GM12878 (cell line): ENCODE measurements around the gene HMGB1. TPM values are rescaled to one million over a fixed set of nuclear protein-coding genes. Genes with fewer than 3 reads are reported as not detected.

Experiments
- ATAC-seq: fragments of 200-7000 bp; cut with Tn5 transposase; 3 replicates; pipeline ENCODE4 v1.9.1; 2020; ENCODE audit warnings: mild to moderate bottlenecking, moderate library complexity
- BruUV-seq: library from RNA; stranded (reverse); fragments of 400-500 nt; replicated peaks from 2 replicates; lab custom pipeline; 2021; lab: Mats Ljungman, UMichigan
- CTCF ChIA-PET: fragments of 300-600 bp; sonication (Branson Sonifier 250); formaldehyde crosslinking; extraction: SDS; loops from one replicate; lab custom pipeline; 2021; ENCODE audit warnings: inconsistent platforms; lab: Yijun Ruan, JAX
- POLR2A ChIA-PET: fragments of 350-600 bp; formaldehyde crosslinking; extraction: SDS; loops from one replicate; lab custom pipeline; 2021; ENCODE audit warnings: inconsistent platforms; lab: Charles Lee
- RAD21 ChIA-PET: fragments of 300-600 bp; sonication (Branson Sonifier 250); formaldehyde crosslinking; loops from one replicate; lab custom pipeline; 2023; ENCODE audit warnings: antibody characterized with exemption; ENCODE audit not compliant: unreplicated experiment; lab: Charles Lee
- SMC1A ChIA-PET: fragments of 300-600 bp; sonication (Branson Sonifier 250); formaldehyde crosslinking; loops from one replicate; lab custom pipeline; 2023; ENCODE audit not compliant: unreplicated experiment, uncharacterized antibody; lab: Charles Lee
- DNase-seq: peaks from one replicate; pipeline ENCODE4 v3.0.0-alpha.2; 2011; ENCODE audit warnings: low read depth, low spot score
- FAIRE-seq: peaks from 3 replicates; lab custom pipeline; 2011; peaks lifted over from hg19 to GRCh38; lab: Jason Lieb, UNC
- H2AFZ ChIP-seq: 2 replicates; pipeline ENCODE4 v1.6.0; 2011; ENCODE audit warnings: low read depth, low read length, control low read depth; ENCODE audit not compliant: control insufficient read depth
- H3K27ac ChIP-seq: 2 replicates; pipeline ENCODE4 v1.5.1; 2011; ENCODE audit warnings: control low read depth; ENCODE audit not compliant: control insufficient read depth, insufficient read depth
- H3K27me3 ChIP-seq, 2 experiments: replicated peaks in 1 of 2; 2 replicates each; pipeline versions ENCODE4 v1.6.0 to v1.6.1; 2011; ENCODE audit warnings: low read length in 1 of 2; ENCODE audit not compliant: control insufficient read depth in 2 of 2, insufficient read depth in 2 of 2
- H3K36me3 ChIP-seq, 2 experiments: 2 replicates each; pipeline ENCODE4 v1.5.1; 2011; ENCODE audit warnings: low read length in 1 of 2; ENCODE audit not compliant: control insufficient read depth in 2 of 2, insufficient read depth in 2 of 2
- H3K4me1 ChIP-seq: 2 replicates; pipeline ENCODE4 v1.6.1; 2011; ENCODE audit warnings: mild to moderate bottlenecking, low read length, moderate library complexity, mixed read lengths; ENCODE audit not compliant: control insufficient read depth, insufficient read depth
- H3K4me2 ChIP-seq: 2 replicates; pipeline ENCODE4 v1.6.0; 2011; ENCODE audit warnings: control low read depth; ENCODE audit not compliant: control insufficient read depth, insufficient read depth
- H3K4me3 ChIP-seq: fragments of 200-600 bp; sonication (generic); 2 replicates; pipeline ENCODE4 v1.5.1; 2016
- H3K79me2 ChIP-seq: 2 replicates; pipeline ENCODE4 v1.6.0; 2011; ENCODE audit warnings: low read length; ENCODE audit not compliant: control insufficient read depth, insufficient read depth
- H3K9ac ChIP-seq: 2 replicates; pipeline ENCODE4 v1.8.0; 2011; ENCODE audit warnings: low read length, control low read depth, mixed read lengths; ENCODE audit not compliant: control insufficient read depth, insufficient read depth
- H3K9me3 ChIP-seq: replicated peaks from 3 replicates; pipeline ENCODE4 v1.5.1; 2011; ENCODE audit warnings: mild to moderate bottlenecking, low read length; ENCODE audit not compliant: control insufficient read depth, insufficient read depth
- H4K20me1 ChIP-seq: 2 replicates; pipeline ENCODE4 v1.6.0; 2011; ENCODE audit not compliant: control insufficient read depth, insufficient read depth
- CHD4 ChIP-seq: fragments of 200-600 bp; sonication (generic); IDR thresholded peaks from 2 replicates; pipeline ENCODE4 v1.6.1; 2016; ENCODE audit warnings: mild to moderate bottlenecking
- CTCF ChIP-seq, 3 experiments: IDR thresholded peaks in 2 of 3; conservative IDR thresholded peaks in 1 of 3; 2 replicates each; pipeline ENCODE4 v1.5.1; 2011; ENCODE audit warnings: low read depth in 3 of 3, low read length in 3 of 3, mild to moderate bottlenecking in 3 of 3, control low read depth in 2 of 3, moderate library complexity in 2 of 3, inconsistent platforms in 1 of 3, mixed read lengths in 1 of 3; ENCODE audit not compliant: control insufficient read depth in 2 of 3, insufficient read depth in 1 of 3; ENCODE audit errors: extremely low read depth in 1 of 3
- PAX8 ChIP-seq: fragments of 450-650 bp; IDR thresholded peaks from 2 replicates; pipeline ENCODE4 v1.6.1; 2017; ENCODE audit warnings: mild to moderate bottlenecking, moderate library complexity
- POLR2AphosphoS2 ChIP-seq: IDR thresholded peaks from 2 replicates; pipeline ENCODE4 v1.6.1; 2011; ENCODE audit warnings: low read depth, mild to moderate bottlenecking, low read length, improper control_type of control experiment, moderate library complexity
- SP1 ChIP-seq: IDR thresholded peaks from one replicate; pipeline ENCODE4 v1.6.1; 2011; ENCODE audit warnings: low read depth, low read length
- SRF ChIP-seq, 2 experiments: IDR thresholded peaks; 2 replicates each; pipeline ENCODE4 v1.6.1; 2011; ENCODE audit warnings: low read depth in 2 of 2, low read length in 2 of 2, mild to moderate bottlenecking in 1 of 2, moderate library complexity in 1 of 2
- SUZ12 ChIP-seq: fragments of 200-600 bp; sonication (generic); IDR thresholded peaks from one replicate; pipeline ENCODE4 v1.6.1; 2018; ENCODE audit warnings: antibody characterized with exemption, mild to moderate bottlenecking; ENCODE audit not compliant: unreplicated experiment
- WGBS: methylation state at CpG from one replicate; pipeline ENCODE4 v1.1.6; 2016; ENCODE audit warnings: low lambda C conversion rate; ENCODE audit not compliant: insufficient replicate concordance, insufficient coverage; ENCODE audit errors: missing lambda C conversion rate; 5-methylcytosine and 5-hydroxymethylcytosine counted together
- in situ Hi-C: fragments of 300-500 bp; cut with MboI; formaldehyde crosslinking; loops from 9 replicates; pipeline ENCODE4 v1.14.3; 2018; ENCODE audit warnings: mixed read lengths
- intact Hi-C: fragments of 100-400 bp; cut with micrococcal nuclease; formaldehyde crosslinking; loops from one replicate; pipeline ENCODE4 v1.14.2; 2022; ENCODE audit not compliant: unreplicated experiment
- polyA plus RNA-seq, 11 experiments: library from polyadenylated mRNA; depleted of rRNA in 4 of 11; unstranded in 6 of 11; stranded (reverse) in 5 of 11; fragments of >200 nt; fragmentation: Nextera tagmentation in 4 of 11; fragmentation: Illumina TruSeq in 1 of 11; extraction: Ambion mirVana in 4 of 11; extraction: Trizol in 1 of 11; gene quantifications; 1 replicate in 1 of 11; 2 replicates in 10 of 11; pipeline versions ENCODE4 v1.2.1 to v1.2.3, GENCODE V29; 2011 to 2016; ENCODE audit warnings: inconsistent platforms in 2 of 11, missing spikeins in 2 of 11, low read depth in 1 of 11
- total RNA-seq, 4 experiments: library from RNA; depleted of rRNA in 3 of 4; stranded (reverse); fragments of >200 nt in 3 of 4; fragmentation: Illumina TruSeq in 1 of 4; extraction: Trizol in 1 of 4; gene quantifications; 2 replicates each; pipeline versions ENCODE4 v1.2.1 to v1.2.3, GENCODE V29; 2013 to 2021
- TF ChIP-seq, protein P1 (sequence below): fragments of 450-650 bp; formaldehyde crosslinking; IDR thresholded peaks from 2 replicates; pipeline ENCODE4 v1.4.0; 2022; ENCODE audit warnings: mild to moderate bottlenecking, moderate library complexity

Gene HMGB1
- total and polyA plus RNA-seq, 10 of the 15 experiments (the other 5 are each of a cell fraction or from before 2014, with no cell fraction given) = 365 to 2,529 (median 1,396) TPM

DNA sequence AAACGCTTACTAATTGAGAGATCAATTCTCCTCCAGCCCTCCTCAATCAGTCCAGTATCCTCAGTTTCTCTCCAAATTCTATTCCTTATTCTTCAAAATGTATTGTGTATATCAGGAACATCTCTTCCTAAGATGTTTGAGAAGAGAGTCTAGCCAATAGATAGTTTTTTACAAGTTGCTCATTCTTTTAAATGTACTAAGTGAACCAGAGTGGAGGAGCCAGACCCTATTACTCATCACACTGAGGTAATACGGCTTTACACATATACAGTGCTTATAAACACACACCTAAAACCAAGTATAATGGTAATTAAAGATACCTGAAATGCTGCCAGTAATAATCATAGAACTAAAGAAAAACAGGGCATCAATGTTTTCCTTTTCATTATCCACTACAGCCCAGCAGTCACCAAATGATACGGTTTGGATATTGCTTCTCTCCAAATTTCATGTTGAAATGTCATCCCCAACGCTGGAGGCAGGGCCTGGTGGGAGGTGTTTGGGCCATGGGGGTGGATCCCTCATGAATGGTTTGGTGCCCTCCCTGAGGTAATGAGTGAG is 45.2 kb upstream of the HMGB1 start:
- TF ChIP-seq CTCF (IDR thresholded peaks at IDR 0.05 in 2 of 3, conservative IDR thresholded peaks at IDR 0.05 in 1 of 3; ENCODE audit: control insufficient read depth in 2 of 3, extremely low read depth in 1 of 3, insufficient read depth in 1 of 3, low read depth in 3 of 3, low read length in 3 of 3) (no peak), POLR2AphosphoS2 (no peak), CHD4 (no peak), SUZ12 (no peak), SP1 (no peak), PAX8 (no peak), SRF (IDR thresholded peaks at IDR 0.05; ENCODE audit: low read depth in 2 of 2, low read length in 2 of 2) (no peak)
- TF ChIP-seq, protein P1, sequence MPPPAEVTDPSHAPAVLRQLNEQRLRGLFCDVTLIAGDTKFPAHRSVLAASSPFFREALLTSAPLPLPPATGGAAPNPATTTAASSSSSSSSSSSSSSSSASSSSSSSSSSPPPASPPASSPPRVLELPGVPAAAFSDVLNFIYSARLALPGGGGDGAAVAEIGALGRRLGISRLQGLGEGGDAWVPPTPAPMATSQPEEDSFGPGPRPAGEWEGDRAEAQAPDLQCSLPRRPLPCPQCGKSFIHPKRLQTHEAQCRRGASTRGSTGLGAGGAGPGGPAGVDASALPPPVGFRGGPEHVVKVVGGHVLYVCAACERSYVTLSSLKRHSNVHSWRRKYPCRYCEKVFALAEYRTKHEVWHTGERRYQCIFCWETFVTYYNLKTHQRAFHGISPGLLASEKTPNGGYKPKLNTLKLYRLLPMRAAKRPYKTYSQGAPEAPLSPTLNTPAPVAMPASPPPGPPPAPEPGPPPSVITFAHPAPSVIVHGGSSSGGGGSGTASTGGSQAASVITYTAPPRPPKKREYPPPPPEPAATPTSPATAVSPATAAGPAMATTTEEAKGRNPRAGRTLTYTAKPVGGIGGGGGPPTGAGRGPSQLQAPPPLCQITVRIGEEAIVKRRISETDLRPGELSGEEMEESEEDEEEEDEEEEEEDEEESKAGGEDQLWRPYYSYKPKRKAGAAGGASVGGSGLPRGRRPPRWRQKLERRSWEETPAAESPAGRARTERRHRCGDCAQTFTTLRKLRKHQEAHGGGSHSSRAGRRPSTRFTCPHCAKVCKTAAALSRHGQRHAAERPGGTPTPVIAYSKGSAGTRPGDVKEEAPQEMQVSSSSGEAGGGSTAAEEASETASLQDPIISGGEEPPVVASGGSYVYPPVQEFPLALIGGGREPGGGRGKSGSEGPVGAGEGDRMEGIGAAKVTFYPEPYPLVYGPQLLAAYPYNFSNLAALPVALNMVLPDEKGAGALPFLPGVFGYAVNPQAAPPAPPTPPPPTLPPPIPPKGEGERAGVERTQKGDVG = no peak
- Histone ChIP-seq H3K27me3 (no peaks in the 10 kb centered on the region), H3K9ac (no peak overlapping the region), H3K4me3 (no peak overlapping the region), H4K20me1 (no peaks in the 10 kb centered on the region), H2AFZ (no peak overlapping the region), H3K9me3 (no peaks in the 10 kb centered on the region), H3K36me3 (no peaks in the 10 kb centered on the region), H3K4me1 (no peaks in the 10 kb centered on the region), H3K27ac (no peak overlapping the region), H3K4me2 (no peak overlapping the region), H3K79me2 (no peaks in the 10 kb centered on the region)
- SMC1A ChIA-PET = no interaction called here
- in situ Hi-C loops = no loop called here
- WGBS = 63% methylated on average over 4 of the region's 4 CpGs
- POLR2A ChIA-PET = interaction anchor here (0.6 kb wide), 1 partner anchor 7 kb away, joined by 3 read pairs; no protein-coding TSS in a partner anchor
- no TSS peak for BruUV-seq
- CTCF ChIA-PET = no interaction called here
- DNase-seq (no peak), FAIRE-seq (no peak), ATAC-seq (no peak)
- RAD21 ChIA-PET = no interaction called here
- intact Hi-C loops = no loop called here
